NB4 (cell line): ENCODE results near the gene CROCC2.

Experiments
- CTCF ChIP-seq: IDR thresholded peaks from one replicate; pipeline ENCODE4 v1.5.1; 2012; ENCODE audit warnings: low read depth, low read length
- MAX ChIP-seq: IDR thresholded peaks from 2 replicates; pipeline ENCODE4 v1.6.1; 2011; ENCODE audit warnings: low read depth, low read length
- MYC ChIP-seq: IDR thresholded peaks from 2 replicates; pipeline ENCODE4 v1.6.1; 2011; ENCODE audit warnings: low read depth, low read length
- POLR2A ChIP-seq: IDR thresholded peaks from 2 replicates; pipeline ENCODE4 v1.6.1; 2011; ENCODE audit warnings: mild to moderate bottlenecking; ENCODE audit not compliant: insufficient read length; ENCODE audit errors: extremely low read depth

- TF ChIP-seq CTCF = no peak
- TF ChIP-seq POLR2A = no peak
- TF ChIP-seq MAX = no peak
- no peak for TF ChIP-seq MYC
Observed at GRCh38 chr2:241008711-241009121, 102.6 kb downstream of the CROCC2 start.
